Amniotic stem cell (primary cell): ENCODE results near the gene CLSTN2.

Experiments
- DNase-seq: peaks from one replicate; lab custom pipeline; 2025; lab: John Stamatoyannopoulos, UW

Gene CLSTN2

GRCh38 chr3:140007081-140007480 lies 72.1 kb downstream of the CLSTN2 start:
- no peak for DNase-seq

- no peak for DNase-seq
These were observed 73.2 kb downstream of the CLSTN2 start for GRCh38 chr3:140007911-140008869.

GRCh38 chr3:140010391-140010790 lies 75.4 kb downstream of the CLSTN2 start:
- DNase-seq, result no peak

GRCh38 chr3:140011086-140011485 lies 76.1 kb downstream of the CLSTN2 start:
- DNase-seq, result no peak

- no peak for DNase-seq
These were observed 76.8 kb downstream of the CLSTN2 start for GRCh38 chr3:140011611-140012277.

- DNase-seq, result no peak
These were observed 78.2 kb downstream of the CLSTN2 start for GRCh38 chr3:140013220-140013619.

GRCh38 chr3:140014831-140015495 lies 80.0 kb downstream of the CLSTN2 start:
- DNase-seq, result no peak

GRCh38 chr3:140015741-140016140 lies 80.8 kb downstream of the CLSTN2 start:
- no peak for DNase-seq

GRCh38 chr3:140018556-140018955 lies 83.6 kb downstream of the CLSTN2 start:
- DNase-seq, result no peak

GRCh38 chr3:140019946-140020345 lies 85.0 kb downstream of the CLSTN2 start:
- no peak for DNase-seq

- DNase-seq, result no peak
These were observed 85.6 kb downstream of the CLSTN2 start for GRCh38 chr3:140020541-140020940.

- no peak for DNase-seq
These were observed 86.3 kb downstream of the CLSTN2 start for GRCh38 chr3:140021269-140021668.

GRCh38 chr3:140022066-140022770 lies 87.2 kb downstream of the CLSTN2 start:
- DNase-seq, result no peak

- no peak for DNase-seq
These were observed 88.9 kb downstream of the CLSTN2 start for GRCh38 chr3:140023616-140024530.

- no peak for DNase-seq
These were observed 96.2 kb downstream of the CLSTN2 start for GRCh38 chr3:140031170-140031569.

- DNase-seq, result no peak
These were observed 99.1 kb downstream of the CLSTN2 start for GRCh38 chr3:140034058-140034457.

- no peak for DNase-seq
These were observed 100.9 kb downstream of the CLSTN2 start for GRCh38 chr3:140035871-140036270.

GRCh38 chr3:140050396-140050795 lies 115.4 kb downstream of the CLSTN2 start:
- no peak for DNase-seq

GRCh38 chr3:140051019-140051957 lies 116.3 kb downstream of the CLSTN2 start:
- no peak for DNase-seq
